Gastrocnemius medialis (tissue), 4 donors: ENCODE data around the gene GSTP1.

ENCODE experiments used
- CTCF ChIP-seq, 5 experiments: fragments of 450-650 bp in 3 of 5; fragments of 200-600 bp in 2 of 5; sonication (generic) in 2 of 5; IDR thresholded peaks in 4 of 5; conservative IDR thresholded peaks in 1 of 5; 1 replicate in 4 of 5; 2 replicates in 1 of 5; pipeline ENCODE4 v1.5.1; 2016 to 2019; ENCODE audit warnings: antibody characterized with exemption in 5 of 5, mild to moderate bottlenecking in 3 of 5, moderate library complexity in 3 of 5
- POLR2A ChIP-seq, 2 donors: fragments of 450-650 bp; IDR thresholded peaks; one replicate each; pipeline ENCODE4 v1.6.1; 2017; ENCODE audit warnings: antibody characterized with exemption in 2 of 2, mild to moderate bottlenecking in 2 of 2, moderate library complexity in 2 of 2

- TF ChIP-seq CTCF (IDR thresholded peaks at IDR 0.05 in 4 of 5, conservative IDR thresholded peaks at IDR 0.05 in 1 of 5) (peak; percentile 76 to 94 (median 92)), POLR2A (IDR thresholded peaks at IDR 0.05) (peak; percentile 92)
These were observed at the start of gene GSTP1 for GRCh38 chr11:67583247-67584204.
